H1 (cell line): ENCODE results near the gene SNTG2. TPM values are rescaled to one million over a fixed set of nuclear protein-coding genes. Genes with fewer than 3 reads are reported as not detected.

ENCODE experiments used
- CTCF ChIA-PET: fragments of 300-600 bp; sonication (Branson Sonifier 250); formaldehyde crosslinking; loops from one replicate; lab custom pipeline; 2021; ENCODE audit not compliant: partially characterized antibody; lab: Charles Lee
- POLR2A ChIA-PET: fragments of 300-600 bp; sonication (Branson Sonifier 250); formaldehyde crosslinking; loops from one replicate; lab custom pipeline; 2021; ENCODE audit warnings: inconsistent platforms; ENCODE audit not compliant: partially characterized antibody; lab: Charles Lee
- DNase-seq, 2 experiments: peaks; one replicate each; pipeline versions ENCODE4 v3.0.0 to v3.0.0-alpha.2; 2010 to 2022; ENCODE audit warnings: low spot score in 2 of 2, low read depth in 1 of 2, mixed read lengths in 1 of 2
- FAIRE-seq: peaks from 2 replicates; lab custom pipeline; 2011; peaks lifted over from hg19 to GRCh38; lab: Jason Lieb, UNC
- H2AFZ ChIP-seq: 2 replicates; pipeline ENCODE4 v1.8.1; 2012; ENCODE audit warnings: low read length, inconsistent platforms
- H2AK5ac ChIP-seq: 2 replicates; pipeline ENCODE4 v1.6.1; 2013; ENCODE audit warnings: low read depth, low read length
- H2BK120ac ChIP-seq: replicated peaks from 2 replicates; pipeline ENCODE3; 2013; ENCODE audit warnings: low read depth, low read length, inconsistent platforms
- H2BK12ac ChIP-seq: 2 replicates; pipeline ENCODE4 v1.6.1; 2013; ENCODE audit warnings: low read depth, low read length
- H2BK15ac ChIP-seq: 2 replicates; pipeline ENCODE4 v1.6.1; 2013; ENCODE audit warnings: low read length
- H2BK20ac ChIP-seq: 2 replicates; pipeline ENCODE4 v1.6.1; 2013; ENCODE audit warnings: low read length
- H2BK5ac ChIP-seq: 2 replicates; pipeline ENCODE4 v1.6.1; 2013; ENCODE audit warnings: low read depth, low read length
- H3K14ac ChIP-seq: 2 replicates; pipeline ENCODE4 v1.6.1; 2013; ENCODE audit warnings: inconsistent platforms; ENCODE audit not compliant: insufficient read length
- H3K18ac ChIP-seq: 2 replicates; pipeline ENCODE4 v1.6.1; 2013; ENCODE audit warnings: low read length; ENCODE audit errors: extremely low read depth
- H3K23ac ChIP-seq: 2 replicates; pipeline ENCODE4 v1.6.1; 2013; ENCODE audit warnings: inconsistent platforms; ENCODE audit not compliant: insufficient read length
- H3K23me2 ChIP-seq: 2 replicates; pipeline ENCODE4 v1.6.1; 2013; ENCODE audit warnings: low read depth, low read length
- H3K27ac ChIP-seq: 2 replicates; pipeline ENCODE4 v1.6.1; 2011; ENCODE audit warnings: low read depth, low read length, inconsistent platforms
- H3K27me3 ChIP-seq, 4 experiments: replicated peaks in 1 of 4; 1 replicate in 1 of 4; 2 replicates in 3 of 4; pipeline versions ENCODE4 v1.6.1 to v1.8.1; 2011 to 2013; ENCODE audit warnings: low read length in 3 of 4, mild to moderate bottlenecking in 3 of 4, inconsistent platforms in 2 of 4, mixed read lengths in 2 of 4, moderate library complexity in 1 of 4; ENCODE audit not compliant: control insufficient read depth in 3 of 4, insufficient read depth in 3 of 4; ENCODE audit errors: extremely low read depth in 1 of 4
- H3K36me3 ChIP-seq, 4 experiments: 2 replicates each; pipeline versions ENCODE4 v1.6.1 to v1.8.1; 2011 to 2013; ENCODE audit warnings: mild to moderate bottlenecking in 4 of 4, low read length in 3 of 4, moderate library complexity in 2 of 4, control low read depth in 1 of 4, inconsistent platforms in 1 of 4; ENCODE audit not compliant: insufficient read depth in 4 of 4, control insufficient read depth in 2 of 4
- H3K4ac ChIP-seq: replicated peaks from 2 replicates; pipeline ENCODE3; 2013; ENCODE audit warnings: low read length, low read depth, mixed read lengths, inconsistent platforms; ENCODE audit not compliant: insufficient read length
- H3K4me1 ChIP-seq, 4 experiments: replicated peaks in 1 of 4; 1 replicate in 1 of 4; 2 replicates in 3 of 4; pipeline versions ENCODE4 v1.6.1 to v1.8.1; 2011 to 2013; ENCODE audit warnings: low read length in 3 of 4, inconsistent platforms in 2 of 4, mixed read lengths in 1 of 4; ENCODE audit not compliant: insufficient read depth in 4 of 4, control insufficient read depth in 3 of 4
- H3K4me2 ChIP-seq, 2 experiments: 2 replicates each; pipeline versions ENCODE4 v1.6.1 to v1.8.1; 2011 to 2013; ENCODE audit warnings: low read depth in 2 of 2, low read length in 2 of 2, control low read depth in 1 of 2, inconsistent platforms in 1 of 2, mild to moderate bottlenecking in 1 of 2; ENCODE audit not compliant: insufficient read depth in 1 of 2
- H3K4me3 ChIP-seq, 4 experiments: fragments of 200-600, 300-600 bp in 1 of 4; sonication (generic), shearing (Covaris generic), sonication (Bioruptor Twin) in 1 of 4; 2 replicates each; pipeline versions ENCODE4 v1.5.1 to v1.8.1; 2011 to 2016; ENCODE audit warnings: low read length in 4 of 4, low read depth in 3 of 4, control low read depth in 2 of 4, inconsistent platforms in 2 of 4, mild to moderate bottlenecking in 2 of 4, mixed read lengths in 1 of 4, moderate library complexity in 1 of 4; ENCODE audit not compliant: insufficient read depth in 2 of 4; ENCODE audit errors: extremely low read depth in 1 of 4
- H3K56ac ChIP-seq: replicated peaks from 2 replicates; pipeline ENCODE3; 2013; ENCODE audit warnings: low read depth, mild to moderate bottlenecking, mixed read lengths, low read length, inconsistent platforms; ENCODE audit not compliant: insufficient read length
- H3K79me1 ChIP-seq: 2 replicates; pipeline ENCODE4 v1.6.1; 2013; ENCODE audit warnings: low read depth, low read length, control low read depth
- H3K79me2 ChIP-seq, 2 experiments: 2 replicates each; pipeline versions ENCODE4 v1.6.1 to v1.8.1; 2012 to 2013; ENCODE audit warnings: low read length in 2 of 2, mild to moderate bottlenecking in 2 of 2, inconsistent platforms in 1 of 2; ENCODE audit not compliant: insufficient read depth in 2 of 2, control insufficient read depth in 1 of 2
- H3K9ac ChIP-seq, 4 experiments: replicated peaks in 1 of 4; 1 replicate in 1 of 4; 2 replicates in 3 of 4; pipeline versions ENCODE4 v1.6.1 to v1.8.1; 2011 to 2013; ENCODE audit warnings: low read depth in 3 of 4, low read length in 3 of 4, control low read depth in 2 of 4, mild to moderate bottlenecking in 2 of 4, moderate library complexity in 2 of 4, inconsistent platforms in 1 of 4; ENCODE audit errors: extremely low read depth in 1 of 4
- H3K9me3 ChIP-seq, 2 experiments: 2 replicates each; pipeline versions ENCODE4 v1.6.1 to v1.8.1; 2012 to 2013; ENCODE audit warnings: mild to moderate bottlenecking in 2 of 2, moderate library complexity in 2 of 2, control low read depth in 1 of 2, inconsistent platforms in 1 of 2, low read depth in 1 of 2, low read length in 1 of 2, mixed read lengths in 1 of 2; ENCODE audit not compliant: insufficient read depth in 2 of 2
- H4K20me1 ChIP-seq, 2 experiments: replicated peaks in 1 of 2; 2 replicates each; pipeline versions ENCODE3 to v1.8.1; 2011 to 2013; ENCODE audit warnings: inconsistent platforms in 2 of 2, low read length in 2 of 2, mild to moderate bottlenecking in 1 of 2; ENCODE audit not compliant: insufficient read depth in 2 of 2, control insufficient read depth in 1 of 2
- H4K5ac ChIP-seq: 2 replicates; pipeline ENCODE4 v1.6.1; 2013; ENCODE audit warnings: low read length, low read depth, mixed read lengths, inconsistent platforms; ENCODE audit not compliant: insufficient read length
- H4K8ac ChIP-seq: 2 replicates; pipeline ENCODE4 v1.8.0; 2013; ENCODE audit warnings: mild to moderate bottlenecking, moderate library complexity, low read length, inconsistent platforms; ENCODE audit not compliant: insufficient read depth; ENCODE audit errors: extremely low read depth
- H4K91ac ChIP-seq: replicated peaks from 2 replicates; pipeline ENCODE3; 2013; ENCODE audit warnings: low read length, mixed read lengths, inconsistent platforms; ENCODE audit not compliant: insufficient read length
- BACH1 ChIP-seq: IDR thresholded peaks from 2 replicates; pipeline ENCODE4 v1.6.1; 2012; ENCODE audit warnings: low read length, improper control_type of control experiment
- GABPA ChIP-seq: IDR thresholded peaks from 2 replicates; pipeline ENCODE4 v1.6.1; 2011; ENCODE audit warnings: mild to moderate bottlenecking, low read length, moderate library complexity, borderline replicate concordance; ENCODE audit not compliant: insufficient read depth
- HDAC6 ChIP-seq: IDR thresholded peaks from one replicate; pipeline ENCODE4 v1.7.1; 2012; ENCODE audit warnings: low read depth, mild to moderate bottlenecking, inconsistent platforms, low read length, moderate library complexity
- KDM1A ChIP-seq: fragments of 200-600, 300-600 bp; sonication (generic); IDR thresholded peaks from 2 replicates; pipeline ENCODE4 v1.7.1; 2016; ENCODE audit warnings: mild to moderate bottlenecking, low read length, borderline replicate concordance
- KDM4A ChIP-seq: IDR thresholded peaks from one replicate; pipeline ENCODE4 v1.7.1; 2012; ENCODE audit warnings: low read depth, mild to moderate bottlenecking, moderate library complexity, low read length, inconsistent platforms; ENCODE audit not compliant: severe bottlenecking
- POU5F1 ChIP-seq: IDR thresholded peaks from 2 replicates; pipeline ENCODE4 v1.6.1; 2011; ENCODE audit warnings: low read depth, mild to moderate bottlenecking, low read length, moderate library complexity
- SAP30 ChIP-seq: fragments of 300-600 bp; sonication (generic); IDR thresholded peaks from 2 replicates; pipeline ENCODE4 v1.7.1; 2012; ENCODE audit warnings: low read length, moderate library complexity, mild to moderate bottlenecking, inconsistent platforms; ENCODE audit not compliant: insufficient read depth, insufficient replicate concordance
- SIN3A ChIP-seq, 2 experiments: IDR thresholded peaks in 1 of 2; conservative IDR thresholded peaks in 1 of 2; 2 replicates each; pipeline ENCODE4 v1.6.1; 2011 to 2012; ENCODE audit warnings: low read length in 2 of 2, improper control_type of control experiment in 1 of 2, low read depth in 1 of 2, mild to moderate bottlenecking in 1 of 2
- TEAD4 ChIP-seq: IDR thresholded peaks from 2 replicates; pipeline ENCODE4 v1.6.1; 2012; ENCODE audit warnings: low read depth, low read length, inconsistent platforms, mixed read lengths
- WGBS, 2 experiments: shearing (Covaris generic) in 1 of 2; methylation state at CpG; one replicate each; pipeline versions ENCODE4 v1.1.6 to v1.1.7; 2013 to 2015; ENCODE audit warnings: low lambda C conversion rate in 2 of 2, mixed read lengths in 2 of 2, inconsistent platforms in 1 of 2, low coverage in 1 of 2, missing lambda C conversion rate in 1 of 2; ENCODE audit not compliant: insufficient replicate concordance in 2 of 2, insufficient coverage in 1 of 2, insufficient read length in 1 of 2; ENCODE audit errors: extremely low coverage in 1 of 2, missing lambda C conversion rate in 1 of 2; 5-methylcytosine and 5-hydroxymethylcytosine counted together
- polyA plus RNA-seq, 7 experiments: library from polyadenylated mRNA; depleted of rRNA in 3 of 7; stranded (reverse) in 5 of 7; unstranded in 2 of 7; fragments of >200 nt in 5 of 7; fragments of 200-250 nt in 2 of 7; gene quantifications; 1 replicate in 5 of 7; 2 replicates in 1 of 7; 4 replicates in 1 of 7; pipeline versions ENCODE4 v1.2.1 to v1.2.3, GENCODE V29; 2011 to 2013; ENCODE audit warnings: missing spikeins in 2 of 7, mixed read lengths in 2 of 7
- total RNA-seq: library from RNA; stranded (reverse); fragmentation: NEBNext Ultra II Directional; extraction: Animal tissue kit (Norgen Biotek cat#: 25700); gene quantifications from 2 replicates; pipeline ENCODE4 v1.2.1, GENCODE V29; 2021

The SNTG2 gene
- total and polyA plus RNA-seq, 2 of the 8 experiments (the other 6 are each of a cell fraction or from before 2014, with no cell fraction given): 6.6 to 18.1 TPM

DNA sequence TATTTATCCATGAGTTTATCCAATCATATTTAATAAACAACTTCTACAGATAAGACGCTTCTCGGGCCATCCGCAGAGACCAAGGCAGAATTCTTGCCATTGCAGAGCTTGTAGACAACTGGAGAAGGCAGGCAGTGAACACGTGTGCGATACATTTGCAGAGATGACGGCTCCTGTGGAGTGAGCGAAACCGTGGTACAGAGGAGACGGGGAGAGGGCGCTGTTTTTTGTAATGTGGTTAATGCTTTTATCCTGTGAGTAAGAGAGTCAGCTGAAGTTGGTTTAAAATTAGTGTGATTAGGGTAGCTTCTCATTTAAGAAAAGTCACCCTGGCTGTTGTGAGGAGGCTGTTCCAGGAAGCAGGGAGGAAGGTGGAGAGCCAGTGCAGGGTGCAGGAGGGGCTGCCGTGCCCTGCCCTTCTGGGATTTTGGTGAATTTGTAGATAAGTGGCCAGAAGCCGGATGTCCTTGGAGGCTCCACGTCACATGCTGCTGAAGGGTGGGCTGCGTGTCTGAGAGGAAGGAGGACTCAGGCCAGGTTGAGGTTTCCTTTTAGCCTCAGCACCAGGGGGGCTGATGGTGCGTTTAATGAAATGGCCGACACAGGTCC, 151.4 kb downstream of the SNTG2 start:
- no peak overlapping the region for H4K8ac ChIP-seq
- 92% methylated on average over 16 of the region's 16 CpGs; no CpG with 5 or more reads in 1 of the 2 experiments for WGBS, 2 experiments
- H2AFZ ChIP-seq: no peak overlapping the region
- H4K20me1 ChIP-seq: peaks cover 0 to 2% of the 10 kb centered on the region in 2 experiments
- no peak overlapping the region for H2BK15ac ChIP-seq
- H3K4me2 ChIP-seq: no peak overlapping the region
- ChIA-PET CTCF (interaction anchor here (0.6 kb wide), 1 partner anchor 37 kb away, joined by 3 read pairs; no protein-coding TSS in a partner anchor), POLR2A (no interaction called here)
- no peak overlapping the region for H4K5ac ChIP-seq
- H3K9ac ChIP-seq: no peak overlapping the region
- no peaks in the 10 kb centered on the region for H3K23me2 ChIP-seq
- no peak for TF ChIP-seq SIN3A (conservative IDR thresholded peaks at IDR 0.05 in 1 of 2, IDR thresholded peaks at IDR 0.05 in 1 of 2; ENCODE audit: low read depth in 1 of 2, low read length in 2 of 2)
- no peak for TF ChIP-seq GABPA
- no peak for TF ChIP-seq KDM4A
- TF ChIP-seq TEAD4: no peak
- no peak for TF ChIP-seq HDAC6
- TF ChIP-seq SAP30: no peak
- TF ChIP-seq KDM1A: no peak
- no peak for TF ChIP-seq BACH1
- TF ChIP-seq POU5F1: no peak
- H3K4me1 ChIP-seq: no peaks in the 10 kb centered on the region
- H2BK5ac ChIP-seq: no peak overlapping the region
- DNase-seq (no peak), FAIRE-seq (no peak)
- no peak overlapping the region for H3K14ac ChIP-seq
- H2AK5ac ChIP-seq: no peak overlapping the region
- H3K4ac ChIP-seq: no peak overlapping the region
- H3K36me3 ChIP-seq: peaks cover 0 to 23% (median 4%) of the 10 kb centered on the region in 4 experiments; a peak in 5 of 8 replicates
- H2BK20ac ChIP-seq: no peak overlapping the region
- no peak overlapping the region for H2BK120ac ChIP-seq
- no peak overlapping the region for H2BK12ac ChIP-seq
- no peak overlapping the region for H3K4me3 ChIP-seq
- H3K79me1 ChIP-seq: no peaks in the 10 kb centered on the region
- no peaks in the 10 kb centered on the region for H3K79me2 ChIP-seq
- no peak overlapping the region for H4K91ac ChIP-seq
- no peaks in the 10 kb centered on the region for H3K9me3 ChIP-seq
- H3K27me3 ChIP-seq: no peaks in the 10 kb centered on the region
- no peak overlapping the region for H3K18ac ChIP-seq
- H3K56ac ChIP-seq: no peak overlapping the region
- no peak overlapping the region for H3K23ac ChIP-seq
- no peak overlapping the region for H3K27ac ChIP-seq
